GM12864 (cell line): Measurements from ENCODE around the gene EIF2S2.

Experiments used
- DNase-seq: peaks from one replicate; pipeline ENCODE4 v3.0.0-alpha.2; 2011; ENCODE audit warnings: low read depth
- H3K4me3 ChIP-seq: 2 replicates; pipeline ENCODE4 v1.5.1; 2011; ENCODE audit warnings: mild to moderate bottlenecking, low read depth, low read length, control low read depth
- TF ChIP-seq, protein P1 (sequence below): IDR thresholded peaks from 2 replicates; pipeline ENCODE4 v1.5.1; 2011; ENCODE audit warnings: low read depth, mild to moderate bottlenecking, moderate library complexity, low read length, control low read depth, inconsistent platforms; ENCODE audit errors: missing control alignments

Gene EIF2S2

DNA sequence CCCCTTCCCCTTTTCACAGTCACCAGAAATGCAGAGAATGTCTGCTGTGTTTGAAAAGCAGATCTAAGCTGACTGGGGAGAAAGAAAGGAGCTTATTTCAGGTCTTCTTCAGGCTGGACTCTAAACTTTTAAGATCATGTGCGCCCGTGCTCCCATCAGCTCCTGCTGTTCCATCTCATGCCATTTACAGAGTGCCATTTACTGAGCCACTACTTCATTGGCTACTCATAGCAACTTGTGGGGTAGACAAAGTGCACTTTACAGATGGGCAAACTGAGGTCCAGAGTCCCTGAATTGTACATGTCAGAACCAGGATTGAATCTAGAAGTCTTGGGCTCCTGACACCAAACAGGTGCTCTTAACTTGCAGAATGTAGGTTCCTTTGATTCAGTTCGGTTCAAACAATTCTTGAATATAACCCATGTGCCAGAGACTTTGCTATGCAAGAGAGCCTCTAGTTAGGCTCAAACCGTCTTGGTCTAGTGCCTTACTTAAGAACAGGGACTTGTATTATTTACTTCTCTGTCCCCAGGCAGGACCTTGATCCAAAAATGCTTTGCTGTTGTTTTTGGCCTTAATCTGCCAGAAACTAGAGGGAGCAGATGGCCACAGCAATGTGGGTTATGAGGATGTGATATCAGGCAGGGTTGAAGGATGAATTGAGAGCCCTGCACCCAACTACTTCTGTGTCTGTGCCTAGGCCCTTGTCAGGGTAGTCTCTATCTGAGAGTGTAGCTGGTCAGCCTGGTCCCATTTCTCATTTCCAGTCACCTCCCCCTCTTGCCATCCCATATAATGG lies 61.9 kb downstream of the EIF2S2 start:
- TF ChIP-seq, protein P1, sequence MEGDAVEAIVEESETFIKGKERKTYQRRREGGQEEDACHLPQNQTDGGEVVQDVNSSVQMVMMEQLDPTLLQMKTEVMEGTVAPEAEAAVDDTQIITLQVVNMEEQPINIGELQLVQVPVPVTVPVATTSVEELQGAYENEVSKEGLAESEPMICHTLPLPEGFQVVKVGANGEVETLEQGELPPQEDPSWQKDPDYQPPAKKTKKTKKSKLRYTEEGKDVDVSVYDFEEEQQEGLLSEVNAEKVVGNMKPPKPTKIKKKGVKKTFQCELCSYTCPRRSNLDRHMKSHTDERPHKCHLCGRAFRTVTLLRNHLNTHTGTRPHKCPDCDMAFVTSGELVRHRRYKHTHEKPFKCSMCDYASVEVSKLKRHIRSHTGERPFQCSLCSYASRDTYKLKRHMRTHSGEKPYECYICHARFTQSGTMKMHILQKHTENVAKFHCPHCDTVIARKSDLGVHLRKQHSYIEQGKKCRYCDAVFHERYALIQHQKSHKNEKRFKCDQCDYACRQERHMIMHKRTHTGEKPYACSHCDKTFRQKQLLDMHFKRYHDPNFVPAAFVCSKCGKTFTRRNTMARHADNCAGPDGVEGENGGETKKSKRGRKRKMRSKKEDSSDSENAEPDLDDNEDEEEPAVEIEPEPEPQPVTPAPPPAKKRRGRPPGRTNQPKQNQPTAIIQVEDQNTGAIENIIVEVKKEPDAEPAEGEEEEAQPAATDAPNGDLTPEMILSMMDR, result no peak
- DNase-seq, result no peak
- no peak overlapping the region for H3K4me3 ChIP-seq

DNA sequence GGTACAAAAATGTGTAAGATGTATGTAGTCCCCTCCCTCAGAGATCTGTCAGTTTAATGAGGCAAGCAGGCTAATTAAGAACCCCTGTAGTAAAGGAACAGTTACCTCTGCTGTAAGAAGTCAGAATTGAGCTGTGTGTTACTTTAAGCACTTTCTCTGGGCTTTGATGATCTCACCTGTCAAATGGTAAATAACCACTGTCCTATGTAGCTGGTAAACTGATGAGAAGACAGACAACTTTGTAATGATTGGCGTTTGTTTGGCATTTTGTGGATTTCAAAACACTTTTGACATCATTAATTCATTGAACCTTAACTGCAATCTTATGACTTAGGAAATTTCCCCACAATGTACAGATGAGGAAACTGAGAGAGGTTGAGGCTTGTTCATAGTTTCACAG lies 62.7 kb downstream of the EIF2S2 start:
- no peak overlapping the region for H3K4me3 ChIP-seq
- DNase-seq, result no peak
- TF ChIP-seq, protein P1, result no peak

DNA sequence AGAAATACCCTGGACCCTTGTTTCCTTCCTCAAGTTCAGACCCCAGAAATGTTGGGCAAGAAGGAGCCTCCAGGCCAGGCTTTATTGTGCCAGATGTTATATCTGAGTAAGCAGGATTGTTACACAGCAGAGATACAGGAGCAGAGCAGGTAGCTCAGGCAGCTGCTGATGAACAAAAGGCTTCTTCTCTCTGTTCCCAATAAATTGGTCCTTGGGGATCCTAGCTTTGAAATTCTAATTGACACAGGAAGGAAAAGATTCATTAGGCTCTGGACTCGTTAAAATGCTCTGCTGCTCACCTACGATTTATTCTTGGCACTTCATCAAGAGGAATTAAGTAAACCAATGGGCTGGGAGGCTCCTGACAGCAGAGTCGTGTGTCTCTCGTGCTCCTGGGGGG lies 64.1 kb downstream of the EIF2S2 start:
- DNase-seq, result no peak
- TF ChIP-seq, protein P1, result no peak
- no peak overlapping the region for H3K4me3 ChIP-seq

DNA sequence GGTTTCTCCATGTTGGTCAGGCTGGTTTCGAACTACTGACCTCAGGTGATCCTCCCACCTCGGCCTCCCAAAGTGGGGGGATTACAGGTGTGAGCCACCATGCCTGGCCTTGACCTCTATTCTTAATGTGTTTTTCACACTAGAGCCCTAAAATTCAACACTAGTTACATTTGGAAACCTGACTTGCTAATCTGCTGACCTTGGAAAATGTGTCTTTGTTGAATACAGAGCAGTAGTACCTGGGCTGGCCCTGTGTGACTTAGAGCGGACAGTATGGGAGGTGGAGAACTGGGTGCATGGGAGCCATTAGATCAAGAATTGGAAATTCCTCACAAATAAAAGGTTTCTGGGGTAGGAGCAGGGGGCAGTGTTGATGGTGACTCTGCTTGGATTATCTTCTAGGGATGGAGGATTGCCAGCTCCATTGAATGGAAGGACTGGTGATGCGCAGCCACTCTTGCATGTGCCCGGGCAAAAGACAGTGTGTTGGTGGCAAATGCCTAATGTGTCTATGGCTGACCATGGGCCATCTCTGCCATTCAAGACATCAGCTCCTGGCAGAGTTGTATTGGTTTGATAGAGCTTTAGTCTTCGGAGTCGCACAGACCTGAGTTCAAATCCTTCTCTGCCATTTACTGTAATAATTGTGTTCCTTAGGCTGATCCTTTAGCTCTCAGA lies 64.9 kb downstream of the EIF2S2 start:
- no peak overlapping the region for H3K4me3 ChIP-seq
- no peak for DNase-seq
- TF ChIP-seq, protein P1, result no peak

DNA sequence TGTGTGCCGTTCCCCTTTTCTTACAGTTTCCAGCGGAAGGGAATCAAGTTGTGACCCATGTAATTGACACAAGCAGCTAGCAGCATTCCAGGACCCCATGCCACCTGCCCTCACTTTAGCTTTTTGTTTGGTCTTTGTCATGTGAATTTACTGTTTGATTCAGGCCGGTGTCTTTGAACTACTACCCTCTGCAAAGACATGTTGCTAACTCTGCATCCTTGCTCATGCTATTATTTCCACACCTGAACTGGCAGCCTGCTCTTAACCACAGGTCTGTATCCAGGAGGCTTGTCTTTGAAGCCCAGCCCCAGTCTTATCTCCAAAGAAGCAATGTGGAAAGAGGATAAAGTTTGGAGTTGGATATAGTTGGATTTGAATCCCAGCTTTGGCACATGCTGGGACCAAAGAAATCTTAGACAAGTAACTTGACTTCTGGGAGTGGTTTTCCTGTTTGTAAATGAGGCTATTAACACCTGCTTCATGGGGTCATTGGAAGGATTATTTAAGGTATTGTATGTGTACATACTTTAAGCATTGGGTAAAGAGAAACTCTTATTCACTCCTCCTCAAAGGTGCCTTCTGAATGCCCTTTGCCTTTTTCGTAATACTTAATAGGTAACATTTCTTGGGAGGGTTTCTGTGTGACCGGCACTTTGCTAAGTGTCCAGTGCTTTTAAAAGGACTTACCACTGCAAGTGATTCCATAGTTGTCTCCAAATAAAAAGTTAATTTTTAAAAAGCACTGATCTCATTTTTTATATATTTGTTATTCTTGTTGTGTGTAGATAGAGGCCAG lies 65.9 kb downstream of the EIF2S2 start:
- TF ChIP-seq, protein P1, result no peak
- no peak overlapping the region for H3K4me3 ChIP-seq
- no peak for DNase-seq

DNA sequence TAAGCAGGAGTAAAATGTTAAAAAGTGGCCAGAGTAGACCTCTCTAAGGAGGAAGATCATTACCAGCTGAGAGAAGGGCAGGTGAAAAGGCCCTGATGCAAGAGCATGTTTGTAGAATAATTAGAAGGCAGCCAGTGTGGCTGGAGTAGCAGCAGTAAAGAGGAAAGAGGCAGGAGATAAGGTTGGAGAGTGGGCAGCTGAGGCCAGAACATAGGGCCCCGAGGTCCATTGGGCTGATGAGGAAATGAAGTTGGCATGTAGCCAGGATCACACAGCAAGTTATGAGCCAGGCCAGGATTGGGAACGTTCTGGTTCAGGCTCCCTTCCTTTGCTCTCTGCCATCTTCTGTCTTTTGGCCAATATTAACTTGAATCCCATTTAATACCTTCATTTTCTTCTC lies 66.7 kb downstream of the EIF2S2 start:
- no peak overlapping the region for H3K4me3 ChIP-seq
- TF ChIP-seq, protein P1, result no peak
- no peak for DNase-seq
